HCT116 (cell line): ENCODE measurements around the gene PRKG1. TPM values are rescaled to one million over a fixed set of nuclear protein-coding genes. Genes with fewer than 3 reads are reported as not detected.

Experiments used
- ATAC-seq: fragments of 200-7000 bp; cut with Tn5 transposase; 2 replicates; pipeline ENCODE4 v1.9.1; 2020; ENCODE audit warnings: mild to moderate bottlenecking, moderate library complexity
- BruUV-seq: library from RNA; stranded (reverse); fragments of 400-500 nt; replicated peaks from 2 replicates; lab custom pipeline; 2021; lab: Mats Ljungman, UMichigan
- CTCF ChIA-PET: fragments of 300-600 bp; sonication (Branson Sonifier 250); formaldehyde crosslinking; loops from one replicate; lab custom pipeline; 2021; ENCODE audit warnings: antibody characterized with exemption; lab: Charles Lee
- POLR2A ChIA-PET: fragments of 300-600, 350-600 bp; sonication (Branson Sonifier 250); formaldehyde crosslinking; loops from one replicate; lab custom pipeline; 2021; ENCODE audit warnings: antibody characterized with exemption; lab: Charles Lee
- RAD21 ChIA-PET, 2 experiments: fragments of 300-600 bp; sonication (Branson Sonifier 250); formaldehyde crosslinking; loops; one replicate each; lab custom pipeline; 2023; ENCODE audit warnings: low total read pairs in 2 of 2; ENCODE audit not compliant: uncharacterized antibody in 2 of 2, unreplicated experiment in 2 of 2, low non-redundant PET in 1 of 2; lab: Charles Lee
- DNase-seq: peaks from one replicate; pipeline ENCODE4 v3.0.0-alpha.2; 2010; ENCODE audit warnings: low read depth, low spot score
- H2AFZ ChIP-seq: fragments of 200-600 bp; shearing (Covaris generic), sonication (generic); 2 replicates; pipeline ENCODE4 v1.6.1; 2017; ENCODE audit warnings: low read depth, mixed run types, mixed read lengths, antibody characterized with exemption, low read length; ENCODE audit not compliant: poor library complexity, severe bottlenecking
- H3K27ac ChIP-seq: 2 replicates; pipeline ENCODE4 v1.5.1; 2012; ENCODE audit warnings: low read depth, low read length
- H3K27me3 ChIP-seq: fragments of 200-600 bp; sonication (generic); 2 replicates; pipeline ENCODE4 v1.6.1; 2016; ENCODE audit warnings: mixed run types, low read length, mixed read lengths; ENCODE audit not compliant: insufficient read depth
- H3K36me3 ChIP-seq, 2 experiments: fragments of 200-500 bp in 1 of 2; fragments of 200-600 bp in 1 of 2; sonication (Bioruptor generic) in 1 of 2; sonication (generic) in 1 of 2; 2 replicates each; pipeline versions ENCODE4 v1.5.1 to v1.6.1; 2014 to 2016; ENCODE audit warnings: low read length in 2 of 2, inconsistent platforms in 1 of 2, mixed read lengths in 1 of 2, mixed run types in 1 of 2; ENCODE audit not compliant: insufficient read depth in 2 of 2, control insufficient read depth in 1 of 2
- H3K4me1 ChIP-seq, 2 experiments: fragments of 200-600 bp in 1 of 2; sonication (generic) in 1 of 2; 2 replicates each; pipeline versions ENCODE4 v1.5.1 to v1.6.1; 2012 to 2017; ENCODE audit warnings: low read length in 2 of 2, inconsistent platforms in 1 of 2, mild to moderate bottlenecking in 1 of 2, mixed read lengths in 1 of 2, mixed run types in 1 of 2, moderate library complexity in 1 of 2; ENCODE audit not compliant: insufficient read depth in 2 of 2, control insufficient read depth in 1 of 2
- H3K4me2 ChIP-seq: fragments of 200-600 bp; sonication (generic); 2 replicates; pipeline ENCODE4 v1.6.1; 2017; ENCODE audit warnings: mixed run types, low read length, mixed read lengths
- H3K4me3 ChIP-seq, 2 experiments: fragments of 200-600 bp in 1 of 2; sonication (generic) in 1 of 2; replicated peaks in 1 of 2; 2 replicates each; pipeline ENCODE4 v1.5.1; 2011 to 2016; ENCODE audit warnings: low read length in 2 of 2, control low read depth in 1 of 2, low read depth in 1 of 2, mild to moderate bottlenecking in 1 of 2, mixed read lengths in 1 of 2, mixed run types in 1 of 2
- H3K79me2 ChIP-seq: fragments of 200-600 bp; sonication (generic); 2 replicates; pipeline ENCODE4 v1.6.1; 2017; ENCODE audit warnings: mild to moderate bottlenecking, mixed run types, low read length, moderate library complexity, mixed read lengths; ENCODE audit not compliant: insufficient read depth
- H3K9ac ChIP-seq: fragments of 200-600 bp; sonication (generic); 2 replicates; pipeline ENCODE4 v1.6.1; 2016; ENCODE audit warnings: low read length, mixed read lengths
- H3K9me2 ChIP-seq: fragments of 200-600 bp; sonication (generic), shearing (Covaris generic); 2 replicates; pipeline ENCODE4 v1.6.1; 2017; ENCODE audit warnings: mixed run types, mild to moderate bottlenecking, moderate library complexity; ENCODE audit not compliant: insufficient read depth
- H3K9me3 ChIP-seq, 2 experiments: fragments of 200-500 bp in 1 of 2; fragments of 200-600 bp in 1 of 2; sonication (Bioruptor generic) in 1 of 2; sonication (generic) in 1 of 2; 2 replicates each; pipeline ENCODE4 v1.6.1; 2014 to 2017; ENCODE audit warnings: low read length in 2 of 2, mixed read lengths in 2 of 2, inconsistent platforms in 1 of 2, low read depth in 1 of 2, mild to moderate bottlenecking in 1 of 2, mixed run types in 1 of 2, moderate library complexity in 1 of 2; ENCODE audit not compliant: control insufficient read depth in 1 of 2, insufficient read depth in 1 of 2
- H4K20me1 ChIP-seq: fragments of 200-600 bp; sonication (generic), shearing (Covaris generic); 2 replicates; pipeline ENCODE4 v1.6.1; 2017; ENCODE audit warnings: mixed run types, mild to moderate bottlenecking, moderate library complexity; ENCODE audit not compliant: insufficient read depth
- MAX ChIP-seq: IDR thresholded peaks from 2 replicates; pipeline ENCODE4 v1.6.1; 2012
- POLR2A ChIP-seq: IDR thresholded peaks from 2 replicates; pipeline ENCODE4 v1.7.0; 2011; ENCODE audit warnings: borderline replicate concordance; ENCODE audit not compliant: insufficient read depth, insufficient read length; ENCODE audit errors: extremely low read depth
- TCF7L2 ChIP-seq: IDR thresholded peaks from 2 replicates; pipeline ENCODE4 v1.7.0; 2011; ENCODE audit warnings: borderline replicate concordance, inconsistent platforms; ENCODE audit not compliant: insufficient read depth, insufficient read length; ENCODE audit errors: extremely low read depth
- YY1 ChIP-seq: IDR thresholded peaks from 2 replicates; pipeline ENCODE4 v1.6.1; 2011; ENCODE audit warnings: low read length, low read depth, moderate library complexity, mild to moderate bottlenecking; ENCODE audit not compliant: insufficient replicate concordance; ENCODE audit errors: extremely low read depth
- ZBTB33 ChIP-seq: IDR thresholded peaks from 2 replicates; pipeline ENCODE4 v1.6.1; 2011; ENCODE audit warnings: mild to moderate bottlenecking, low read length, moderate library complexity; ENCODE audit not compliant: insufficient replicate concordance; ENCODE audit errors: extremely low read depth
- ZFX ChIP-seq: fragments of 450-650 bp; IDR thresholded peaks from 2 replicates; pipeline ENCODE4 v1.6.1; 2017
- ZNF274 ChIP-seq: fragments of 200-500 bp; sonication (Bioruptor generic); IDR thresholded peaks from 2 replicates; pipeline ENCODE4 v1.6.1; 2014; ENCODE audit warnings: mild to moderate bottlenecking, low read depth, low read length, inconsistent platforms
- intact Hi-C: fragments of 100-400 bp; cut with micrococcal nuclease; formaldehyde crosslinking; loops from 2 replicates; pipeline ENCODE4 v1.10.0; 2022
- total RNA-seq: library from RNA; stranded (reverse); gene quantifications from one replicate; pipeline ENCODE4 v1.2.1, GENCODE V29; 2021; ENCODE audit not compliant: unreplicated experiment
- TF ChIP-seq, protein P1 (sequence below): IDR thresholded peaks from 2 replicates; pipeline ENCODE4 v1.6.1; 2012

PRKG1 gene
- total RNA-seq, 1 experiment from 2014 or later, result 1.4 TPM

GRCh38 chr10:51147644-51148399 is 73.5 kb downstream of the PRKG1 start:
- Histone ChIP-seq H4K20me1 (no peaks in the 10 kb centered on the region; the same call in 1 of the 2 replicates), H3K4me1 (no peaks in the 10 kb centered on the region), H2AFZ (no peak overlapping the region), H3K79me2 (no peaks in the 10 kb centered on the region), H3K9me3 (no peaks in the 10 kb centered on the region), H3K27me3 (peaks cover 14% of the 10 kb centered on the region), H3K27ac (no peak overlapping the region), H3K36me3 (no peaks in the 10 kb centered on the region)
- intact Hi-C loops, result no loop called here
- CTCF ChIA-PET, result no interaction called here
- POLR2A ChIA-PET, result no interaction called here
- DNase-seq (no peak), ATAC-seq (no peak)
- no peak for TF ChIP-seq MAX
- no peak for TF ChIP-seq TCF7L2
- no peak for TF ChIP-seq POLR2A
- no peak for TF ChIP-seq YY1
- TF ChIP-seq, protein P1, sequence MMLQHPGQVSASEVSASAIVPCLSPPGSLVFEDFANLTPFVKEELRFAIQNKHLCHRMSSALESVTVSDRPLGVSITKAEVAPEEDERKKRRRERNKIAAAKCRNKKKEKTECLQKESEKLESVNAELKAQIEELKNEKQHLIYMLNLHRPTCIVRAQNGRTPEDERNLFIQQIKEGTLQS, result no peak
- no peak for TF ChIP-seq ZBTB33
- no peak for TF ChIP-seq ZFX
- TF ChIP-seq ZNF274, result no peak
- TF ChIP-seq, all 23 proteins: peak for 0
- no TSS peak for BruUV-seq
- H3K9me2 ChIP-seq, result no peaks in the 10 kb centered on the region
- no peak overlapping the region for H3K4me2 ChIP-seq
- RAD21 ChIA-PET, result no interaction called here
- H3K9ac ChIP-seq, result no peak overlapping the region
- H3K4me3 ChIP-seq, result no peak overlapping the region
